ENCODE results near the gene KRTAP5-3. TPM values are rescaled to one million over a fixed set of nuclear protein-coding genes. Genes with fewer than 3 reads are reported as not detected.

KRTAP5-3 gene
- total RNA-seq, 1 experiment from 2014 or later: not detected

- no peak overlapping the region for H2AK5ac ChIP-seq (ENCODE audit: insufficient read length, low read length)
- no peak overlapping the region for H2BK5ac ChIP-seq (ENCODE audit: insufficient read length, low read length)
- no peak overlapping the region for H3K27ac ChIP-seq (ENCODE audit: insufficient read length, low read depth, low read length)
- DNase-seq: no peak
- no peak overlapping the region for H3K9ac ChIP-seq (ENCODE audit: extremely low read depth, insufficient read length, low read length)
- H3K27me3 ChIP-seq (ENCODE audit: insufficient read depth, low read length): peaks cover 4% of the 10 kb centered on the region; the same call in 1 of the 2 replicates
- Mint-ChIP-seq H3K4me3 (no peak overlapping the region), H3K4me1 (peaks cover 14 to 35% of the 10 kb centered on the region in 2 experiments), H3K9me3 (no peaks in the 10 kb centered on the region), H3K27me3 (ENCODE audit: low read depth) (peaks cover 24% of the 10 kb centered on the region), H3K36me3 (ENCODE audit: insufficient read depth in 1 of 3, low read depth in 3 of 3) (peaks cover 0 to 1% (median 0%) of the 10 kb centered on the region in 3 experiments; a peak in 1 of 7 replicates), H3K27ac (no peak overlapping the region)
- no peak overlapping the region for H4K5ac ChIP-seq (ENCODE audit: insufficient read length, low read depth, low read length)
- H3K23me2 ChIP-seq (ENCODE audit: insufficient read length, low read depth, low read length, poor library complexity, severe bottlenecking): no peaks in the 10 kb centered on the region
- no peak overlapping the region for H3K4ac ChIP-seq (ENCODE audit: low read depth, low read length)
- H3K79me2 ChIP-seq (ENCODE audit: insufficient read depth, low read length): no peaks in the 10 kb centered on the region
- no peak overlapping the region for H2BK120ac ChIP-seq (ENCODE audit: low read depth, low read length, poor library complexity, severe bottlenecking)
- no peaks in the 10 kb centered on the region for H4K20me1 ChIP-seq (ENCODE audit: control insufficient read depth, insufficient read depth, insufficient read length)
- no peak overlapping the region for H3T11ph ChIP-seq (ENCODE audit: low read length)
- no peak overlapping the region for H2BK12ac ChIP-seq (ENCODE audit: insufficient read length, low read depth, low read length)
- no peak overlapping the region for H2AFZ ChIP-seq (ENCODE audit: low read length)
- TF ChIP-seq, protein P1, sequence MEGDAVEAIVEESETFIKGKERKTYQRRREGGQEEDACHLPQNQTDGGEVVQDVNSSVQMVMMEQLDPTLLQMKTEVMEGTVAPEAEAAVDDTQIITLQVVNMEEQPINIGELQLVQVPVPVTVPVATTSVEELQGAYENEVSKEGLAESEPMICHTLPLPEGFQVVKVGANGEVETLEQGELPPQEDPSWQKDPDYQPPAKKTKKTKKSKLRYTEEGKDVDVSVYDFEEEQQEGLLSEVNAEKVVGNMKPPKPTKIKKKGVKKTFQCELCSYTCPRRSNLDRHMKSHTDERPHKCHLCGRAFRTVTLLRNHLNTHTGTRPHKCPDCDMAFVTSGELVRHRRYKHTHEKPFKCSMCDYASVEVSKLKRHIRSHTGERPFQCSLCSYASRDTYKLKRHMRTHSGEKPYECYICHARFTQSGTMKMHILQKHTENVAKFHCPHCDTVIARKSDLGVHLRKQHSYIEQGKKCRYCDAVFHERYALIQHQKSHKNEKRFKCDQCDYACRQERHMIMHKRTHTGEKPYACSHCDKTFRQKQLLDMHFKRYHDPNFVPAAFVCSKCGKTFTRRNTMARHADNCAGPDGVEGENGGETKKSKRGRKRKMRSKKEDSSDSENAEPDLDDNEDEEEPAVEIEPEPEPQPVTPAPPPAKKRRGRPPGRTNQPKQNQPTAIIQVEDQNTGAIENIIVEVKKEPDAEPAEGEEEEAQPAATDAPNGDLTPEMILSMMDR (conservative IDR thresholded peaks at IDR 0.05): no peak
- H3K14ac ChIP-seq (ENCODE audit: insufficient read depth, low read length): no peak overlapping the region
- H2BK20ac ChIP-seq (ENCODE audit: low read depth, low read length, poor library complexity, severe bottlenecking): no peak overlapping the region
- H3K4me1 ChIP-seq (ENCODE audit: insufficient read depth, low read length): no peaks in the 10 kb centered on the region; the same call in 1 of the 2 replicates
- no peak overlapping the region for H2BK15ac ChIP-seq (ENCODE audit: low read depth, low read length)
- H3K23ac ChIP-seq (ENCODE audit: insufficient read length, low read depth, low read length): no peak overlapping the region
- H3K56ac ChIP-seq (ENCODE audit: insufficient read length, low read depth, low read length): no peak overlapping the region
- H3K18ac ChIP-seq (ENCODE audit: insufficient read length, low read depth, low read length): no peak overlapping the region
- no peak overlapping the region for H4K91ac ChIP-seq (ENCODE audit: insufficient read length, low read depth, low read length)
- no peaks in the 10 kb centered on the region for H3K79me1 ChIP-seq (ENCODE audit: insufficient read depth, low read depth, low read length, poor library complexity, severe bottlenecking)
- no peak overlapping the region for H4K8ac ChIP-seq (replicated peaks; ENCODE audit: insufficient read length, low read depth, low read length)
- H3K9me3 ChIP-seq (ENCODE audit: control insufficient read depth, low read depth, low read length): no peaks in the 10 kb centered on the region
- no CpG with 5 or more reads among the region's 5 CpGs for WGBS (ENCODE audit: extremely low coverage, insufficient read length, low lambda C conversion rate)
- no peak overlapping the region for H3K4me2 ChIP-seq (ENCODE audit: insufficient read depth, insufficient read length, low read length)
These were observed 46.3 kb downstream of the KRTAP5-3 start for GRCh38 chr11:1561955-1562354.
